HG03135 (cell line): ENCODE measurements around the gene XCL1.
"Not testable (repeated sequence)": the region's sequence is repeated elsewhere in the genome, so short reads cannot be mapped to it uniquely, and the experiment has no call there.

Experiments
- ATAC-seq: cut with Tn5 transposase; IDR thresholded peaks from one replicate; pipeline ENCODE4 v1.9.1; 2021; ENCODE audit warnings: mild to moderate bottlenecking, moderate library complexity; ENCODE audit not compliant: unreplicated experiment

Gene XCL1

DNA sequence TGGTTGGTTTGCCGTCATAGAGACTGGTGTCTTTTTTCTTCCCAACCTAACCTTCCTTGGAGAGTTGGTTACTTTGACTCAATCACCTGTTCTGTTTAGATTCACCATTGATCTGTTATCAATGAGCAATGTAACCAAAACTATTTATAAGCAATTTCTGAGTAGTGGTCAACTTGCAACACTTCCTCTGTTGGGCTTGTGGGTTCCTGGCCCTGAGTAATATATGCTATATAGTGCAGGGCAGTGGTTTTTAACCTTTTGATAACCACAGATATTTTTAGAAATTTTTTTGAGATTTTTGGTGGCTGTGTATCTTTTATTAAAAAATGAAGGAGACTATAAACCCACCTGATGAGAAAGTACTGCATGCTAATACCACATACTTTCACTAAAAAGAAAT, 9.4 kb upstream of the XCL1 start:
- no peak for ATAC-seq

DNA sequence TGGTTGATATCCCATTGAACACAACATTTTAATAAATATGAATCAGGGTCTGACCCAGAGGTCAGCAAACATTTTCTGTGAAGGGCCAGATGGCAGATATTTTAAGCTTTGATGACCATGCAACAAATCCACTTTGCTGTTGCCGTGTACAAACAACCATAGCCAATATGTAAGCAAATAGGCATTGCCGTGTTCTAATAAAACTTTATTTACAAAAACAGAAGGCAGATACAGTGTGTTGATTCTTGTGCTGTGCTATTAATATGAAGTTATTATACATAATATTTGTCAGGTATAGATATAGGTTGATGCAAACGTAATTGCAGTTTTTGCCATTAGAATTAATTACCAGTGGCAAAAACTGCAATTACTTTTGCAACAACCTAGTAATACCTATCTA, 8.8 kb upstream of the XCL1 start:
- no peak for ATAC-seq

DNA sequence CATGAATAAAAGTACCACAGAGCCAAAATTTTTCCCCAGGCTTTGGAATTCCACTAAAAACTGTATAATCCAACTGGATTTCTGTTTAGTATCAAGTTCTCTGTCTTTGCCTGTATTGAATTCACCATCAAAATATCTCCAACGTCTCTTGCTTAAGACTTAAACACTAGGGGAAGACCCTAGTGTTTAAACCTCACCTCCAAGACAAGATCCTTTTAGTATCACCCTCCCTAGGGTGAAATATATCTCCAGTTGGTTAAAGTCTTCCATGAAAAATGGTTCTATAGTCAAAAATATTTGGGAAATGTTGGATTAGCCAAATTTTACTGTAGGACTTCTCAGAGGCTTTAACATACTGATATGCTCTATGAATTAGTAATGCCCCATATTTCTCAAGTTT, 8.1 kb upstream of the XCL1 start:
- no peak for ATAC-seq

DNA sequence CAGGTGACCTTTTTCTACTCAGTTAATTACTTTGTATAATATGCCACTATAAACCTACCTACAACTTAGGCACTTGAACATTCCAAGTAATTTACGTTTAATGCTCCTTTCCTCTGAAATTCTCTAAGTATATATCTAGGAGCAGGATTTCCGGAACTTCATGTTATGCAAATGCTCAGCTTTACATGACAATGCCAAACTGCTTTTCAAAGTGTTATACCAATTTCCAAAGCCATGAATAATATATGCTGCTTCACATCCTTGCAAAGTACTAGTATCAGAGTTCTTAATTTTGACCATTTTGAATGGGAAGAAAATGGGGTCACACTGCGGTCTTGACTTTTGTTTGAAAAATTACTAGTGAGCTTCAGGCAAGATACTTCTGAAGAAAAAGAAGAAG, 5.8 kb upstream of the XCL1 start:
- ATAC-seq = no peak

DNA sequence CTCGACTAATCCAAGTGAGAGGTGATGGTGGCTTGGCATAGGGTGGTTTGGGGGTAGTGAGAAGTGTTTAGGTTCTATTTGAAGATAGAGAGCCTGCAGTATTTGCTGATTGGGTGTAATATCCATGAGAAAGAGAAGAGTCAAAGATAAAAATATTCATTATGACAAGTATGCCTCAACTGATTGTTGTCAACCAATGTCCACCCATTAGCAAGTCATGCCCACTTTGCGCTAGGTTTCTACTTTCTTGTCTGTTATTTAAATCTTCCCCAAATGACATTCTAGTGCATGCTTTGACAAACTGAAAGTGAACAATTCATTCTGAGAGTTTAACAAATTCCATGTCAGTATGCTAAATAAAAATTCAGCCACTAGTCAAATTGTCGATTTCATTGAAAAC, 3.8 kb upstream of the XCL1 start:
- ATAC-seq = no peak

DNA sequence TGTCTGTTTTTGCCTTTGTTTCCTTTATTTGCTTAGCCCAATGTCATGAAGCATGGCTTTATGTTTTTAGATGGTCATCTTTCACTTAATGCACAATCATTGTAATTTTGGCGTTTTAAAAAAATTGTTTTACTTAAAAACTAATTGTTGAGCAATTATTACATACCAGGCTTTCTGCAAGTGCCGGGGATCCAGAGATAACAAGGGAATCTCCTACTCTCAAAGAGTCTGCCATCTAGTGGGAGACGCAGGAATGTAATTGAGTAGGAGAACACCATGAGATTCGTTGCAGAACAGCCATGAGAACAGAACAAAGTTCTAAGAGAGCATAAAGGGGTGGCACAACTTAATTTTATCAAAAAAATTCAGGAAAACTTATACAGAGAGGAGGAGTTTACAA, 2.2 kb upstream of the XCL1 start:
- ATAC-seq = not testable (repeated sequence)

DNA sequence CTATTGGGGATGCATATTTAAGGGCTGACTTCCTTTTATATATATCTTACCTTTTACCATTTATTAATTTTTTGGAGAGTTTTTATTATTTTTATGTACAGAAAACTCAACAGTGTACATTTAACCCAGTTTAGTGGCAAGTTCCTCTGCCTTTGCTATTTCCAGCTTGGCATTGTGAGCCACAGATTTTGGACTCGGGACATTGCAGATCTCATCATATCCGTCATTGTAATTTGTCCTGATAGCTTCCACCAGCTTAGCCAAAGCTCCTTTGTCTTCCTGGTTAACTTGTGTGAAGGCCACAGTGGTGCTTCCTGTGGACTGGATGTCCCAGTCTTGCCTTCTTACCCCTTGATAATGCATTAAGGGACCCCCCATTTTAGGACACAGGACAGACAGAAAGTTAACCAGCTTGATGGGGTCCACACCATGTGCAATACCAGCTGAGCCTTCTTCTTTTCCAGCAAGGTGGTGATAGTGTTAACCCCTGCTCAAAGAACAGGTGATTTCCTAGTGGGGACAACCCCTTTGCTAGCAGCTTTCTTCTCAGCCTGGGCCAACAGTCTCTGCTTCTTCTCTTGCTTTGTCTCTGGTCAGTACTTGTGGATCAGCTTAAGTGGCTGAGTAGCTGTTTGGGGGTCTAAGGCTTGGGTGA, 2.3 kb downstream of the XCL1 start:
- not testable (repeated sequence) for ATAC-seq

DNA sequence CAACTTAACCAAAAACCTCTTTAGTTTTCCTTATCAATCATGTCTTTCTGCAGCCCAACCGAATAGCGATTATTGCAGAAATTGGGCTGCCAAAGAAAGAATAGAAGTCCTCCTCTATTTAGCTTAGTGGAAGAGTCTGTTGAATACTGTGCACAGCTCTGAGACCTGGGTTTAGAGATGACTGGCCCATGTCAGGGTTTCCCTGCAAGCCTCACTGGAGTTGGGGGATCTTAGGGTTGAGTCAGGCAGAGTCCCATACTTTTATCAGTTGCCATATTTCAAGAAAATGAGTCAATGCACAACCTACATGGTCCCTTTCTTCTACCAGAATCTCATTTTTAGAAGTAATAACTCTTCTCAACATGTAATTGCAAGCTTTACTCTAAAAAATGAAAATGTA, 3.9 kb downstream of the XCL1 start:
- ATAC-seq = not testable (repeated sequence)

DNA sequence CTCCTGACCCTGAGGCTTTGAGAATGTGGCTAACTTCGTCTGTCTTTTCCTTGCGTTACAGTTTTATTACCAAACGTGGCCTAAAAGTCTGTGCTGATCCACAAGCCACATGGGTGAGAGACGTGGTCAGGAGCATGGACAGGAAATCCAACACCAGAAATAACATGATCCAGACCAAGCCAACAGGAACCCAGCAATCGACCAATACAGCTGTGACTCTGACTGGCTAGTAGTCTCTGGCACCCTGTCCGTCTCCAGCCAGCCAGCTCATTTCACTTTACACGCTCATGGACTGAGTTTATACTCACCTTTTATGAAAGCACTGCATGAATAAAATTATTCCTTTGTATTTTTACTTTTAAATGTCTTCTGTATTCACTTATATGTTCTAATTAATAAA, 4.6 kb downstream of the XCL1 start:
- ATAC-seq = not testable (repeated sequence)

DNA sequence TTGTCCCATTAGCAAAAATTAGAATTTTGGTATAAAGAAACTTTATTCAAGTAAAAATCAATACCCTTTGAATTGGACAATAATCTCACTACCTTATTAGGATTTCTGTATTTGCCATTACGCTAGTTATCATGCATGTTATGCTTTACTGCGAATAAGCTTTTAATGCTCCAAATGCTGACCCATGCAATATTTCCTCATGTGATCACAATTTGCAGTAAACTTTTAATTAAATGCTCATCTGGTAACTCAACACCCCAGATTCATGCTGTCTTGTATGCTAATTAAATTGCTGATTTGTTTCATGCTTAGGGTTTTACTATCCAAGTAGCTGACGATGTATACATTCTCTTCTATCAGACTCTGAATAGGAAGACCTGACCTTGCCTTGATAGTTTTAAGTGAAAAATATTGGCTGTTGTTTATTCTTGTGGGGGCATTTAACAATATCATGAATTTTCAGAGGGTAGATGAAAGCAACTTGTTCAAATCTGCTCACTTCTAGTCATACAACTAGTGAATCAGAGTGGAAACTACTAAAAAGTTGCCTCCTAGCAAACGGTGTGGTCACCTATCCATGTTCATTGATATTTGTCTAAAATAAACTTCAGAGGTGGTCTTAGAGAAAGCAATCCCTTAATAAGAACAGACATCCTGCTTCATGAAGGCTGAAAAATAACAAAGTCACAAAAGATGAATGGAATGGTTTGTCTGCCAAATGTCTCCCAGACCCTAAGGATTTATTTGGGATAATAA, 5.6 kb downstream of the XCL1 start:
- ATAC-seq = no peak

DNA sequence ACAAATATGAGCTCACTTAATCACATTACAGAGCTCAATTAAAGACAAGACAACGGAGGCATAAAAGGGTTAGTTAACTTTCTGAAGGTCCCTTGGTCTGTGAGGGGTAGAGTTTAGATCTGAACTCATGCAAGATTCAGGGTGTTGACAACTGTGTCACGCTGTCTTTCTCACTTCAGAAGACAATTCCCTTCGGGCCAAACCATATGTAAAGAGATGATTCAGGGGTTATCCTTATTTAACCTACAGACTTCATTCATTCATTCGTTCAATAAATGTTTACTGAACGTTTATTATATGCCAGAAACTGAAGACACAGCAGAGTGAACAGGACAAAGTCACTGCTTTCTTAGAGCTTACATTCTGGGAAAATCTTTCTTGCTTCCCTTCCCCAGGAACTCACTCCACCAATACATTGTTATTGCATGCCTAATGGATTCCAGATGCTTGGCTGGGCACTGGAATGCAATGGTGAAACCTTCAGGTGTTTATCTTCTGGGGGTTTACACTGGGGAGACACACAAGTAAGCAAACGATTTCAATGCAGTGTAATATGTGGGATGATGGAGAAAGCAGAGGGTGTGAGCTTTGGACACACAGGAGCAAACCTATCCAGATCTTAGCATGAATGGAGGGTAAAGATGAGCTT, 6.4 kb downstream of the XCL1 start:
- ATAC-seq = no peak

DNA sequence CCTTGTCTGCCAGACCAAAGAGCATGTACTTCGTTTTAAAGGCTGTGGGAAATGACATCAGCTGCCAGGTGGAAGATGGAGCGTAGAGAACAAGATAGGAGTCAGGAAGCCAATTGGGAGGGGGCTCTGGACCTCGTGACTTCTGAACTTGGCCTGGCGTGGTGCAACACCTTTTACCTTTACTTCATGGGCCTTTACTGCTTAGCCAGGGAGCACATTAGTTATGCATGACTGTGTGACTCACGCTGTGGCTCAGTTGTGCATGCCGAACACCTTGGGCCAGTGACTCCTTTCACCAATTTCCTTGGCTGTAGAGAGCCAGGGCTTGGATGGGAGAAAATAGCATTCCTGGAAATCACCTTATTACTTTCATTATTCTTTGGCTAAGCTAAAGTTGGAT, 7.2 kb downstream of the XCL1 start:
- ATAC-seq = no peak

DNA sequence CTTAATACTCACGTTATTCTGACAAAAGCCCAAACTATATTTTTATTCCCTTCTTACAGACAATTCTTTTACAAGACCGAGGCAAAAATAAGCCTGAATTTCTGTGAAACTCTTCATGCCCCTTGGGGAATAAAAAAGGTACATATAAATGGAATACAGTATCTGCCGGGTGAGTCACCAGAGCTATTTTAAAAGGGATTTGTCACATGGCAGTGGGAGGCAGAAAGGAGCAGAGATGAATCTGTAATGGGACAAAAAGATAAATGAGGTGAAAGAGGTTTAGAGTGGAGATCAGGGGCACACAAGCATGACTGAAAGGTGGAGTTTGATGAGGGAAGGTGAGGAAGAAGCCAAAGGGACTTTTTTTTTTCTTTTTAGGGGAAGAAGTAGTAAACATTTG, 8.8 kb downstream of the XCL1 start:
- no peak for ATAC-seq

DNA sequence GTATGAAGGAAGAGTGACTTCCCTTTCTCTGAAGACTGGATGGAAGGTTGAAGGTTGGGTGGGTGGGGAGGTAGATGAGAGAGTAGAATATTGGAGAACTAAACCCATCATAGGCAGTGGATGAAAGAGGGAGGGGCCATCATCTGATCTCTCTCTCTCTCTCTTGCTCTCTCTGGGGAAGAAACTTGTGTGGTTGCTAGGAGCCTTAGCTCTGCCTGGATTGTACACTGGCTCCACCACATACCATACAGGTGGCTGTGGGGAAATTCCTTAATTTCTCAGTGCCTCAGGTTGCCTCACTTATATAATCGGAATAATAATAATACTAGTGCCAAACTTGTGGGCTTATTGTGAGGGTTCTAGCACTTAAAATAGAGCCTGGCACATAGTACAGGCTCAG, 9.5 kb downstream of the XCL1 start:
- no peak for ATAC-seq

DNA sequence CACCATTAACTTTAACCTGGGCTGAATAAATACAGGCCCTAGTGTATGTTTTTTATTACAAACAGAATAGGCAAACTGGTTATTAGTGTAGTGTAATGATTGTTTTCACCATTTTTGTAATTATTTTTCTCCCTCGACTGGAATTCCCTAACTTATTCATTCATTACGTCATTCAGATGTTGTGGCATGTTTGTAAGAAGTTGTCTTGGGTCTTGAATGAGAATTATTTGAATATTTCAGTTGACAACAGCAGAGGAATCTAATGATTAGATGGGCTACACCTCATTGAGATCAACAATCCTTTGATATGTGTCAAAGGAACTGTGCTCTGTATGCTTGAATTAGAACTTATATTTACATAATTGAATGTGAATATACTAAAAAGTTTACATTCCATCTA, 12.8 kb downstream of the XCL1 start:
- ATAC-seq = no peak

DNA sequence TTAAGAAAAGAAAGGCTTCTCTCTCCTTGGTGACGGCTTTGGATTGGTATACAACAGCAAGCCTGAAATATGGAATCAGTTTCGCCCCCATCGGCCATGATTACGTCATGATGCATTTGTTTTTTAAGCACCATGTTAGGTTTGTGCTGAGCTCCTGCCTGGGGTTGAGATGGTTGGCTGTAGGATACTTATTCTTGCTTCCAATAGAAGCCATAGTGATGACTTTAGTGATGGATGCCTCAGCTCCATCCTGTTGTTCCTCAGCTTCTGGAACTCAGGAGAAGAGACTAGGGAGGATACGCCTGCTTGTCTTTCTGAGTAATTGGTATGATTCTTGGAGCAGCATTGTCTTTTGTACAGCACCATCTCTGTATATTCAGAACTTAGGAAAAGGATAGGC, 14.7 kb downstream of the XCL1 start:
- ATAC-seq = no peak

DNA sequence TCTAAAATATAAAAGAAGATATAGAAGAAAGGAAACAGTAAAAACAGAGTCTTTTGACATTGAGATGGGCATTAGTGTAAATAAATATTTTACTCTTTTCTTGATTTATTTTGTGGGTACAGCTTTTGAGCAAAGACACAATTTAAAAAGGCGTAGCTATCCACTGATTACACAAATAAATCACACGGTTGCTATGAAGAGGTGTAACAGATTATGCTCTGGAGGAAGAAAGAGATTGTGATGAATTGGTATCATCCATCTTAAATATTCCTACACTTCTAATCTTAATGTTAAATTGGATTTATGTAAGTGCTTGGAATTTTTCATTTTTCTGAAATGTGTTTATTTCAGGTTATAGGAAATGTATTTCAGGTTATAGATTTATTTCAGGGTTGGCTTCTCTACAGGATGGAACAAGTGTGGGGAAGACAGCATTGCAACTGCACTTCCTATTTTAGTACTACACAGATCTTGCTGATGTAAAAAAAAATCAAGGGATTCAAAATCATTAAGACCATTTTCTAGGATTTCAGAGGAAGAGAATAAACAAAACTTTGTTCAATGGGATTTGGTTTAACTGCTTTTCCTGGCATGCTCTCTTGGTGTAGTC, 15.3 kb downstream of the XCL1 start:
- no peak for ATAC-seq

DNA sequence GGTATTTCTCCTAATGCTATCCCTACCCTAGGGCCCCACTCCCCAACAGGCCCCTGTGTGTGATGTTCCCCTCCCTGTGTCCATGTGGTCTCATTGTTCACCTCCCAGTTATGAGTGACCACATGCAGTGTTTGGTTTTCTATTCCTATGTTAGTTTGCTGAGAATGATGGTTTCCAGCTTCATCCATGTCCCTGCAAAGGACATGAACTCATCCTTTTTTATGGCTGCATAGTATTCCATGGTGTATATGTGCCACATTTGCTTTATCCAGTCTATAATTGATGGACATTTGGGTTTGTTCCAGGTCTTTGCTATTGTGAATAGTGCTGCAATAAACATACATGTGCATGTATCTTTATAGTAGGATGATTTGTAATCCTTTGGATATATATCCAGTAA, 19.0 kb downstream of the XCL1 start:
- ATAC-seq = not testable (repeated sequence)

DNA sequence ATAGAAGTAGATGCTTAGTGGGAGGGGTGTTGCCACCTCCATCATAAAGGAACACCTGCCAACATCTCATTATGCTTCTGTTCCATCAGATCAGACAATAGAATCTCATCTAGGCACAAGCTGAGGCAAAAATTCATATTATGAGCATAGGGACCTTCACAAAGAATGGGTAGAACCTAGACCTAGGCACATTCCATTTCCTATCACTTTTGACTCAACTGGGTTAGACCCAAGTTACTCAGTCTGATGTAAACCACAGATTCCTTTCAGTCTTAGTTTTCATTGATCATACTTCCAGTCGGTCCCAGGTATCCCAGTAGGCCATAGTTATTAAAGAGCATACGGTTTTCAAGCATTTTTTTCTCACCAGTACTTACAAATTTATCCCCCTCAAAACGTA, 21.7 kb downstream of the XCL1 start:
- no peak for ATAC-seq

DNA sequence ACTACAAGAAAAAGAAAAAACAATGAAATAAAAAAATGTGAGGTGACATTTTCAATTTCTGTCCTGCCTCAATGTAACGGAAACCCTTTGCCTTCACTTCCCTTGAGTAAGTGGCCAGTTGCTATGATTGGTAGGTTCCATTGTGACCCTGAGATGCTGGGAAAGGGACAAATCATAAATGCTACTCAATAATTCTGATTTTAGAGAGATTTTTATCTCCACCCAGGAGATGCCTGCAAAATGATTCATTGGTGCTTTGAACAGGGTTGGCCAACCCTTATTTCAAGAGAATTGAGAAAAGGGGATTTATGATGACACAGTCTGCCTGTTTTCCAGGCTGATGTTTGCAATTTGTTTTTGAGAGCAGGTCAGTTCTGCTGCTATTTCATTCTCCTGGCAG, 22.5 kb downstream of the XCL1 start:
- ATAC-seq = no peak

DNA sequence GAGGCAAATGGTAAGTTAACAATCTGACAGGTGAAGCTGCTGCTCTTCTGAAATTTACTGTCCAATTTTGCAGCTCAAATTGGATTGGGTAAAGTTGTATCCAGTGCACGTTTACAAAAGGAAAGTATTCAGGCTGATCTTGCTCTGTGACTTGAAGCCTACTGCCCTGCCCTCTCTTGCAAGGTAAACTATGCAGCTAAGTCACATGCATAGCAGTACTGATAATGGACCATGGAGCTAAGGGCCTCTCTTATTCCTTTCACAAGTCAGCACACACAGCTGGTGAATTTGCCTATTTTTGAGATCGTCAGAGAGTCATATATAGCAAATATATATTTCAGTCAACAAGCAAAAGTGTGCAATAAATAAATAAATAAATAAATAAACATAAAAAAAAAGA, 23.2 kb downstream of the XCL1 start:
- no peak for ATAC-seq

DNA sequence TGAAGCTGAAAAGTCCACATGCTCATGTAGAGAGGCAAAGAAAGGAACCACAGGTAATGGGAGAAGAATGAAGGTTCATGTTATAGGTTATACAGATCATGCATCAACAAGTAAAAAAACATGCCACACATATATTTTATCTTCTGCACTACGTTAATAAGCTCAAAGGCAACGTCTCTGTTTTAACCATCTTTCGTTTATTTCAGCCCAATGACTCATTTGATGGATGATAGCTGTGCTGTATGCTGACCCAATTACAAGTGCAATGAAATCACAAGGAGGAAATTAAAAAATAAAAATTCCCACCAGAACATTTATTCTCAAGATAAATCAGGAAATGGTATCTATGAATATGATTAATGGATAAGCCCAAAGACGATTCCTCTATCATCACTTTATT, 24.6 kb downstream of the XCL1 start:
- no peak for ATAC-seq
